AG09309 (cell line): ENCODE measurements around the gene KLK2.

Experiments
- DNase-seq: peaks from one replicate; pipeline ENCODE4 v3.0.0-alpha.2; 2010; ENCODE audit warnings: low read depth
- H3K4me3 ChIP-seq: 2 replicates; pipeline ENCODE4 v1.5.1; 2011; ENCODE audit warnings: mild to moderate bottlenecking, low read depth, low read length, moderate library complexity; ENCODE audit not compliant: control insufficient read depth
- CTCF ChIP-seq: IDR thresholded peaks from 2 replicates; pipeline ENCODE4 v1.5.1; 2011; ENCODE audit warnings: mild to moderate bottlenecking, low read depth, low read length, inconsistent platforms; ENCODE audit not compliant: insufficient read depth, control insufficient read depth; ENCODE audit errors: missing control alignments

The KLK2 gene

GRCh38 chr19:50896591-50897190 lies 23.5 kb downstream of the KLK2 start:
- no peak for DNase-seq
- no peak for TF ChIP-seq CTCF
- H3K4me3 ChIP-seq, result no peak overlapping the region

GRCh38 chr19:50897191-50897607 lies 24.0 kb downstream of the KLK2 start:
- DNase-seq, result no peak
- no peak for TF ChIP-seq CTCF
- H3K4me3 ChIP-seq, result no peak overlapping the region

GRCh38 chr19:50897612-50898011 lies 24.4 kb downstream of the KLK2 start:
- no peak overlapping the region for H3K4me3 ChIP-seq
- no peak for TF ChIP-seq CTCF
- no peak for DNase-seq

GRCh38 chr19:50898018-50898417 lies 24.8 kb downstream of the KLK2 start:
- no peak overlapping the region for H3K4me3 ChIP-seq
- no peak for TF ChIP-seq CTCF
- DNase-seq, result no peak

- no peak for TF ChIP-seq CTCF
- H3K4me3 ChIP-seq, result no peak overlapping the region
- no peak for DNase-seq
Measured at GRCh38 chr19:50899569-50899968, 26.3 kb downstream of the KLK2 start.

GRCh38 chr19:50902640-50903039 lies 29.4 kb downstream of the KLK2 start:
- TF ChIP-seq CTCF, result no peak
- H3K4me3 ChIP-seq, result no peak overlapping the region

GRCh38 chr19:50906217-50906616 lies 33.0 kb downstream of the KLK2 start:
- no peak for DNase-seq
- no peak overlapping the region for H3K4me3 ChIP-seq
- TF ChIP-seq CTCF, result peak; percentile 48

More at GRCh38 chr19:50902640-50903039, 29.4 kb downstream of the KLK2 start:
- DNase-seq, result no peak
